ENCODE data around the gene TCF7. TPM values are rescaled to one million over a fixed set of nuclear protein-coding genes. Genes with fewer than 3 reads are reported as not detected.

TCF7 gene
- total RNA-seq, 1 experiment from 2014 or later: 36.5 TPM

DNA sequence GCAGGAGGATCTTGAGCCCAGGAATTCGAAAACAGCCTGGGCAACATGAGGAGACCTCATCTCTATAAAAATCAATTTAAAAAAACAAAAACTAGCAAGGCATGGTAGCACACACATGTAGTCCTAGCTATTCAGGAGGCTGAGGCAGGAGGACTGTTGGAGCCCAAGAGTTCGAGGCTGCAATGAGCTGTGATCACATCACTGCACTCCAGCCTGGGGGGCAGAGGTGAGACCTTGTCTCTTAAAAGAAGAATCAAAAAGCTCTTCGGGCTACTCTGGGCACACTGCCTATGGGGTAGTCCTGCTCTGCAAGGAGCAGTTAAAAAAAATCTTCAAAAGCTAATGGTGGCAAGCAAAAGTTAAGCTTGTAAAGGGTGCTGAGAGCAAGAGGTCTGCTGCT, 38.8 kb downstream of the TCF7 start:
- H3K27me3 Mint-ChIP-seq (ENCODE audit: insufficient read depth, unreplicated experiment): no peaks in the 10 kb centered on the region
- no peaks in the 10 kb centered on the region for H3K9me3 ChIP-seq
- no peaks in the 10 kb centered on the region for H3K4me1 ChIP-seq
- H3K27ac Mint-ChIP-seq (ENCODE audit: unreplicated experiment): no peak overlapping the region
- H3K4me3 ChIP-seq (ENCODE audit: low read depth, low read length): no peak overlapping the region
- intact Hi-C loops (cut with micrococcal nuclease; ENCODE audit: unreplicated experiment): no loop called here
- H3K4me1 Mint-ChIP-seq (ENCODE audit: low read depth, unreplicated experiment): no peaks in the 10 kb centered on the region
- H3K9me3 Mint-ChIP-seq (ENCODE audit: unreplicated experiment): no peaks in the 10 kb centered on the region
- no peak for DNase-seq
- no peaks in the 10 kb centered on the region for H3K27me3 ChIP-seq (replicated peaks; ENCODE audit: control insufficient read depth, insufficient read depth, low read length)
- CTCF ChIA-PET: interaction anchor here (0.6 to 1.1 kb wide), 4 partner anchors 13 to 136 kb away, joined by 3 to 5 read pairs (median 4); partner anchors contain the start of gene TCF7
- POLR2A ChIA-PET: no interaction called here
- H3K36me3 ChIP-seq (ENCODE audit: control insufficient read depth, insufficient read depth, low read length): peaks cover 7% of the 10 kb centered on the region
- no TSS peak for BruUV-seq (replicated peaks)
- TF ChIP-seq, protein P1, sequence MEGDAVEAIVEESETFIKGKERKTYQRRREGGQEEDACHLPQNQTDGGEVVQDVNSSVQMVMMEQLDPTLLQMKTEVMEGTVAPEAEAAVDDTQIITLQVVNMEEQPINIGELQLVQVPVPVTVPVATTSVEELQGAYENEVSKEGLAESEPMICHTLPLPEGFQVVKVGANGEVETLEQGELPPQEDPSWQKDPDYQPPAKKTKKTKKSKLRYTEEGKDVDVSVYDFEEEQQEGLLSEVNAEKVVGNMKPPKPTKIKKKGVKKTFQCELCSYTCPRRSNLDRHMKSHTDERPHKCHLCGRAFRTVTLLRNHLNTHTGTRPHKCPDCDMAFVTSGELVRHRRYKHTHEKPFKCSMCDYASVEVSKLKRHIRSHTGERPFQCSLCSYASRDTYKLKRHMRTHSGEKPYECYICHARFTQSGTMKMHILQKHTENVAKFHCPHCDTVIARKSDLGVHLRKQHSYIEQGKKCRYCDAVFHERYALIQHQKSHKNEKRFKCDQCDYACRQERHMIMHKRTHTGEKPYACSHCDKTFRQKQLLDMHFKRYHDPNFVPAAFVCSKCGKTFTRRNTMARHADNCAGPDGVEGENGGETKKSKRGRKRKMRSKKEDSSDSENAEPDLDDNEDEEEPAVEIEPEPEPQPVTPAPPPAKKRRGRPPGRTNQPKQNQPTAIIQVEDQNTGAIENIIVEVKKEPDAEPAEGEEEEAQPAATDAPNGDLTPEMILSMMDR (IDR thresholded peaks at IDR 0.05; ENCODE audit: insufficient read depth in 1 of 2, low read depth in 1 of 2, low read length in 1 of 2, severe bottlenecking in 1 of 2, unreplicated experiment in 1 of 2): no peak
- peaks cover 82% of the 10 kb centered on the region for H3K36me3 Mint-ChIP-seq (ENCODE audit: insufficient read depth, unreplicated experiment)
- no peak overlapping the region for H3K4me3 Mint-ChIP-seq (ENCODE audit: unreplicated experiment)

DNA sequence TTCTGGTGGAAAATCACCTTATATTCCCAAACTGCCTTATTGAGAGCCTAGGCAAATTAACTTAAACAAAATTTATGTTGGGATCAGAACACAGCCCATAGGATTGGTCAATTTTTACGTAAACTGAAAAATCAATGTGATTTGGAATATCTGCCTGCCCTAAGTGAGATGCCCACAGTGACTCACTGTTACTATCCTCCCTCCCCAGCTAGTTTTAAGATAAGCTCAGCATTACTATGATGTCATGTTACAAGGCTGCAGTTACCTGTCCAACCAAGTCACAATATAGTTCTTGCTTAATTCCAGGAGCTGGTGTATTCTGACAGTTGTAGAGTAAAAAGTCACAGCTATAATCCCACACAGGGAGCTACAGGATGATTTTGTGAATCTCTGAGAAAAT, 39.2 kb downstream of the TCF7 start:
- Mint-ChIP-seq H3K4me1 (ENCODE audit: low read depth, unreplicated experiment) (no peaks in the 10 kb centered on the region), H3K27me3 (ENCODE audit: insufficient read depth, unreplicated experiment) (no peaks in the 10 kb centered on the region), H3K36me3 (ENCODE audit: insufficient read depth, unreplicated experiment) (peaks cover 82% of the 10 kb centered on the region), H3K4me3 (ENCODE audit: unreplicated experiment) (no peak overlapping the region), H3K9me3 (ENCODE audit: unreplicated experiment) (no peaks in the 10 kb centered on the region), H3K27ac (ENCODE audit: unreplicated experiment) (no peak overlapping the region)
- H3K4me1 ChIP-seq: no peaks in the 10 kb centered on the region
- CTCF ChIA-PET: interaction anchor here (0.6 to 1.1 kb wide), 4 partner anchors 13 to 136 kb away, joined by 3 to 5 read pairs (median 3); partner anchors contain the start of gene TCF7
- DNase-seq: no peak
- peaks cover 7% of the 10 kb centered on the region for H3K36me3 ChIP-seq (ENCODE audit: control insufficient read depth, insufficient read depth, low read length)
- BruUV-seq (replicated peaks): no TSS peak
- POLR2A ChIA-PET: no interaction called here
- TF ChIP-seq, protein P1 (IDR thresholded peaks at IDR 0.05; ENCODE audit: insufficient read depth in 1 of 2, low read depth in 1 of 2, low read length in 1 of 2, severe bottlenecking in 1 of 2, unreplicated experiment in 1 of 2): no peak
- H3K4me3 ChIP-seq (ENCODE audit: low read depth, low read length): no peak overlapping the region
- H3K9me3 ChIP-seq: no peaks in the 10 kb centered on the region
- no peaks in the 10 kb centered on the region for H3K27me3 ChIP-seq (replicated peaks; ENCODE audit: control insufficient read depth, insufficient read depth, low read length)
- intact Hi-C loops (cut with micrococcal nuclease; ENCODE audit: unreplicated experiment): no loop called here

DNA sequence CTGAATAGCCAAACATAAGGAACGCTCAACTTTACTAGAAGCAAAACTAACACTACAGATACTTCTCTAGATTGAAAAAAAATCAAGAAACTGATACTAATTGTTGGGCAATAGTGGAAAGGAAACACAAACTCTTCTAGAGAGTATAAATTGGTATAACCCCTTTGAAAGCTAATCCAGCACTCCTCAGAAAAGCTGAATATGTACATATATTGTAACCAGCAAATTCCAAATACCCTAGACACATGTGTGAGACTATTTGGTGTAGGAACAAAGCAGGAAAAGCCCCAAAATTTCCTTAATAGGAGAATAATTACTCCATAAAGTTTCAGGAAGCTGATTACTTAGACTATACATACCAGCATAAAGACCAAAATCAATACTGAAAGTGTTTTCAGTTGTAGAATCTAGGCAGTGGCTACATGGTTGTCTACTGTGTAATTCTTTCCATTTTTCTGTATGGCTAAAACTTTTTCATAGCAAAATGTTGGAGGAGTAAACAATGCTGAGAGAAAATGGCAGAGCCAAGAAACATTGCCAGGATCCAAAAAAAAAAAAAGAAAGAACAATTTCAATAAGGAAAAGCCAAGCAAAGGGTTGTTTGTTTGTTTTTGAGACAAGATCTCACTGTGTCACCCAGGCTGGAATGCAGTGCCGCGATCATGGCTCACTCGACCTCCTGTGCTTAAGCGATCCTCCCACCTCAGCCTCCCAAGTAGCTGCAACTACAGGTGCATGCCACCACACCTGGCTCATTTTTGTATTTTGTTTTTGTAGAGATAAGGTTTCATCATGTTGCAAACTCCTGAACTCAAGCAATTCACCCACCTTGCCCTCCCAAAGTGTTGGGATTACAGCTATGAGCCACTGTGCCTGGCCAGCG, 47.3 kb downstream of the TCF7 start:
- no peak overlapping the region for H3K27ac Mint-ChIP-seq (ENCODE audit: unreplicated experiment)
- Histone ChIP-seq H3K27me3 (replicated peaks; ENCODE audit: control insufficient read depth, insufficient read depth, low read length) (no peaks in the 10 kb centered on the region), H3K9me3 (no peaks in the 10 kb centered on the region; the same call in 1 of the 2 replicates), H3K4me1 (no peaks in the 10 kb centered on the region), H3K36me3 (ENCODE audit: control insufficient read depth, insufficient read depth, low read length) (peaks cover 4% of the 10 kb centered on the region; the same call in 1 of the 2 replicates), H3K4me3 (ENCODE audit: low read depth, low read length) (no peak overlapping the region)
- TF ChIP-seq, protein P1 (IDR thresholded peaks at IDR 0.05; ENCODE audit: insufficient read depth in 1 of 2, low read depth in 1 of 2, low read length in 1 of 2, severe bottlenecking in 1 of 2, unreplicated experiment in 1 of 2): no peak
- no TSS peak for BruUV-seq (replicated peaks)
- peaks cover 12% of the 10 kb centered on the region for H3K4me1 Mint-ChIP-seq (ENCODE audit: low read depth, unreplicated experiment)
- ChIA-PET CTCF (no interaction called here), POLR2A (no interaction called here)
- peaks cover 84% of the 10 kb centered on the region for H3K36me3 Mint-ChIP-seq (ENCODE audit: insufficient read depth, unreplicated experiment)
- no peak overlapping the region for H3K4me3 Mint-ChIP-seq (ENCODE audit: unreplicated experiment)
- H3K27me3 Mint-ChIP-seq (ENCODE audit: insufficient read depth, unreplicated experiment): no peaks in the 10 kb centered on the region
- peaks cover 16% of the 10 kb centered on the region for H3K9me3 Mint-ChIP-seq (ENCODE audit: unreplicated experiment)
- intact Hi-C loops (cut with micrococcal nuclease; ENCODE audit: unreplicated experiment): no loop called here
- DNase-seq: no peak

Data from Caco-2 (cell line).